Measurements from ENCODE around the gene MDP1.

DNA sequence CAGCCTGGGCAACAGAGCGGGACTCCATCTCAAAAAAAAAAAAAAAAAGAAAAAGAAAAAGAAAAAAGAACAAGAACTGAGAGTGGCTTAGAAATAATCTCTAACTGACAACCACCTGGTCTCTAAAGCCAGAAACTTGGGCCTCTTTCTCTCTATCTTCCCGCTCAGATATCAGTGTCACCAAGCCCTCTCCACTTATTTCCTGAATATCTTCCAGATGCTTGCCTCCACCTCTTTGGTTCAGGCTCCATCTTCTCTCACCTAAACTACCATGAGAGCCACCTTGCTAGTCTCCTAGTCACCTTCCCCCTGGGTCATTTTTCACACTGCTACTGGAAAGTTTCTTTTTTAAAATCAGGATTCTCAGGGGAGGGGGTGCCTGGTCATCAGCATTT lies 18.8 kb downstream of the MDP1 start:
- TF ChIP-seq, protein P1, sequence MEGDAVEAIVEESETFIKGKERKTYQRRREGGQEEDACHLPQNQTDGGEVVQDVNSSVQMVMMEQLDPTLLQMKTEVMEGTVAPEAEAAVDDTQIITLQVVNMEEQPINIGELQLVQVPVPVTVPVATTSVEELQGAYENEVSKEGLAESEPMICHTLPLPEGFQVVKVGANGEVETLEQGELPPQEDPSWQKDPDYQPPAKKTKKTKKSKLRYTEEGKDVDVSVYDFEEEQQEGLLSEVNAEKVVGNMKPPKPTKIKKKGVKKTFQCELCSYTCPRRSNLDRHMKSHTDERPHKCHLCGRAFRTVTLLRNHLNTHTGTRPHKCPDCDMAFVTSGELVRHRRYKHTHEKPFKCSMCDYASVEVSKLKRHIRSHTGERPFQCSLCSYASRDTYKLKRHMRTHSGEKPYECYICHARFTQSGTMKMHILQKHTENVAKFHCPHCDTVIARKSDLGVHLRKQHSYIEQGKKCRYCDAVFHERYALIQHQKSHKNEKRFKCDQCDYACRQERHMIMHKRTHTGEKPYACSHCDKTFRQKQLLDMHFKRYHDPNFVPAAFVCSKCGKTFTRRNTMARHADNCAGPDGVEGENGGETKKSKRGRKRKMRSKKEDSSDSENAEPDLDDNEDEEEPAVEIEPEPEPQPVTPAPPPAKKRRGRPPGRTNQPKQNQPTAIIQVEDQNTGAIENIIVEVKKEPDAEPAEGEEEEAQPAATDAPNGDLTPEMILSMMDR (conservative IDR thresholded peaks at IDR 0.05 in 1 of 2, IDR thresholded peaks at IDR 0.05 in 1 of 2; ENCODE audit: extremely low read depth in 1 of 2, insufficient read depth in 1 of 2, low read depth in 1 of 2, low read length in 2 of 2): no peak
- no peak for TF ChIP-seq EZH2 (IDR thresholded peaks at IDR 0.05; ENCODE audit: borderline replicate concordance, low read length)
